NOMO-1 (cell line): Measurements from ENCODE around the gene UBE2G2.

ENCODE experiments used
- DNase-seq, 2 experiments: peaks; one replicate each; lab custom pipeline; 2025; ENCODE audit not compliant: unreplicated experiment in 2 of 2; lab: John Stamatoyannopoulos, UW

Gene UBE2G2

GRCh38 chr21:44766818-44767354, 34.7 kb downstream of the UBE2G2 start:
- no peak for DNase-seq

DNA sequence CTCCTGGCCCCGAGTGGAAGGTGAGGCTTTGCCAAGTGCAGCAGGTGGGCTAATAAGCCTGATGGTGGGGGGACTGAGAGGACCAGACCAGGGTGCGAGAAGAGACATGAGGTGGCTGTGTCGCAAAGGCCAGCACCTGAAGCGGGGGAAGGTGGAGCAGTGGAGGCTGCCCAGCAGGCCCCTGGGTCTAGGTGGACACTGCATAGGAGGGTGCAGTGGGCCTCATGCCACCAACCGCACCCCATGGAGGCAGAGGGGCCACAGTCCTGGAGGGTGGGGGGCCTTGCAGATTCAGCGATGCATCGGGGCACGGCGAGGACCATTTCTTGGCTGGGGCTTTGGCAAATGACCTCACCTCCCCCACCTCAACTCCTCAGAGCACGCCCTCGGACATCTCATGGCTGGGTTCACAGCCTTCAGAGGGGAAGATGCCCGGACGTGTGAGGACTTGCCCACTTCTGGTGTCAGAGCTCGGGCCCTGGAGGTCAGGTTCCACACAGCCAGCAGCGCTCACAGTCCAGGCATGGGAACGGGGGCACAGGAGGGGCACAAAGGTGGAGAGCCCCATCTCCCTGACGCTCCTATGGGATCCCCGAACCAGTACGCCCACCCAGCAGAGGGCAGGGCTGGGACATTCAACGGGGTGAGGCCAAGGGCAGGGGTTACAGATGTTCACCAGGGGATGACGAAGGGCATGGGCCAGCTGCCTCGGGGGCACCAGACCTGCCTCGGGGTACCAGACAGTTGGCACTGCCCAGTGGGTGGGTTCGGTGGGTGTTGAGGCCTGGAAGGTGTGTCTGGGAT, 35.4 kb downstream of the UBE2G2 start:
- no peak for DNase-seq

DNA sequence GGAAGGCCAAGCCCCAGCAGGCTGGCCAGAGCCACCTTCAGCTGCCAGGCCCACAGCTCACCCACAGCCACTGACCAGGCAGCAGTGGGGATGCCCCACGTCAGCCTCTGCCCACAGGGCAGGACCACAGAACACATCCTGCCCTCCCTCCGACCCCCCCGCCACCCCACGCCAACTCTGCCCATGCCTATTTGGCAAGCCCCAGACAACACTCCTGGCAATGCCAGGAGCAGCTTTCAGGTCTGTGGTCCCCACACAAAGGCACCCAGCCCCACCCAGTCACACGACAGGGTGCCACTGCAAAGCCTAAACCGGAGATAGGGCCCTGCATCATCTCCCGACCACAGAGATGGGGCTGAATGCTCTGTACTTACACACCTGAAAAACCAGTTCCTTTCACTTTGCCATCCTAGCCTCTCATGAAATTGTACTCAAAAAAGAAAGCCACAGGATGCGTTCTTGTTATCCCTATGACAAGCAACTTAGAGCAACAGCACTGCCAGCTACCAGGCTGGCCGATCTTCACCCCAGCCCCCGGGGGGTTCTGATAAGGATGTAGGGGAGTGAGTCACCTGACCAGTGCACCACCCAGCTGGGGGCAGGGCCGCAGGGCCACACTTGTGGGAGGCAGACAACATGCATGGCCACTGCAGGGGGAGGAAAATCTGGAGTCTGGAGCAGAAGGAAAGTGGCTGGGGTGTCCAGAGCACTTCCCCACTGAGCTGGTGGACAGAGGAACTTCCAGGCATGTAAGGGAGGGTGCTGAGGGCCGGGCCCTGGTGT, 36.2 kb downstream of the UBE2G2 start:
- no peak for DNase-seq

GRCh38 chr21:44764319-44765230, 37.0 kb downstream of the UBE2G2 start:
- DNase-seq, result no peak

- no peak for DNase-seq
These were observed 37.9 kb downstream of the UBE2G2 start for GRCh38 chr21:44763451-44764318.

- DNase-seq, result no peak
These were observed 38.6 kb downstream of the UBE2G2 start for GRCh38 chr21:44763050-44763378.

DNA sequence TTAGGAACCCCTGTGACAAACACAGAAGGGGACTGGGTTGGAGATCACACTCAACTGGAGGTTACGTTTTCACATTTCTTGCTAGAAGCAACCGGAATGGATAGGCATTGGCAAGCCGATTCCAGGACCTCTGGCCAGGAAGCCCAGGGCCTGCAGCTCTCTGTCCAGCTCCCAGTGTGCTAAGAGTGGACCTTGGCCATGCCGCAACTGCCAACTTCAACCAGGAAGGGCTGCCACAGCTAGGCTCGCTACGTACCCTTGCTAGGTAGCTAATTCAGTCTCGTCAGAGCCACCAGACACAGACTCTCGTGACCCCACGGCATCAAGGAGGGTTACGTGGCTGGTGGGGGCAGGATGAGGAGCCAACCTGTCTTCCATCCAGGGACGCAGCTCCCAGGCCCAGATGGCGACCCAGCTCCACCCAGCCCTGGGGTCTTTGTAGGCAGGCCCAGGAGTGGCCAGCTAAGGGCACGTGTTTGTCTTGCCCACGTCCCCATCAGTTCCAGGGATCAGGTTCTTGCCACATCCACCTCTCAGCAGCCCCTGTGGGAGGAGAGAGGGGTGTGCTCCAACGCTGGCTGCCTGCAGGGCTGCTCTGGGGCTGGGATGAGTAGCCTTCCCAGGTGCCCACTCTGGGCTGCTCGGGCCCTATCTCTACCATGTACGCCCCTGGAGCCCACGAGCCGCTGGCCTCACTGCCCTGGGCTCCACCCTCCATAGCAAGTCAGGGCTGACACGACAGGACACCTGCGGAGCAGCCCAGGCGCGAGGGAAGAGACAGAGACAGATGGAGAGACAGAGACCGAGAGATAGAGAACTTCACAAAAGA, 39.2 kb downstream of the UBE2G2 start:
- no peak for DNase-seq

- no peak for DNase-seq
These were observed 39.8 kb downstream of the UBE2G2 start for GRCh38 chr21:44761747-44762208.

GRCh38 chr21:44761011-44761729, 40.5 kb downstream of the UBE2G2 start:
- DNase-seq, result no peak

GRCh38 chr21:44760376-44760775, 41.2 kb downstream of the UBE2G2 start:
- no peak for DNase-seq

- DNase-seq, result no peak
These were observed 41.9 kb downstream of the UBE2G2 start for GRCh38 chr21:44759628-44760285.

- DNase-seq, result no peak
These were observed 42.6 kb downstream of the UBE2G2 start for GRCh38 chr21:44758781-44759627.

DNA sequence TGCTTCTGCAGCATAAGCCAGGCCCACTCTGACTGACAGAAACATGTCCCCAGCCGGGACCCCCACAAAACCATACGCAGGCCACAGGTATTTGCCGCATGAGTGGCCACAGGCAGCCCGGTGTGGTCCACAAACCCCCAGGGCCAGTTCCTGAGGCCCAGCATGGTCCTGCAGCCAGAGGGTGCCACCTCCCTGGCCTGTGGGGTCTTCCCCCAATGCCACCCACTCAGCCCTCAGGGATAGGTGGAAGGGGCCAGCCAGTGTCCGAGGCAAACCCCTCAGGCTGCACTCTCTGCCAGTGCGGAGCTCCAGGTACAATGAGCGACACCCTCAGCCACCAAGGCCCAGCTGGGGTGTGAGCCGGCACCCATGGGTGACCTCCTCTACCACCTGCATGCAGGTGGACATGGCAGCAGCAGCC, 43.5 kb downstream of the UBE2G2 start:
- no peak for DNase-seq

DNA sequence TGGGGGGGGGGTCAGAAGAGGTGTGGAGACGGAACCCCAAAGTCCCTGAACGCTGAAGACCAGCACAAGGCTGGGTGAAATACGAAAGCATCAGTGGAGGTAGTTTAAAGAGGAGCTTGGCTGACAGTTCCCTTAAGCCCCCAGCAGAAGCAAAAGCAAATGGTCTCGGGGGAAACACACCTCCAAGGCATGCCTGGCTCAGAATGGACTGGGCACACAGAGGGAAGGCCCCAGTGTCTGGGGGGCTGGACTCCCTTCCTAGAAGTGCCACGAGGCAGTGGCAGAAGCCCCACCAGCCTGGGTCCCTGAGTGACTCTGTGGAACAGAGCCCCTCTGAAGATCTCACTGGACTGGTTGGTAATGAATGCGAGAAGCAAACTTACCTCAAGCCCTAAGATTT, 43.9 kb downstream of the UBE2G2 start:
- no peak for DNase-seq

DNA sequence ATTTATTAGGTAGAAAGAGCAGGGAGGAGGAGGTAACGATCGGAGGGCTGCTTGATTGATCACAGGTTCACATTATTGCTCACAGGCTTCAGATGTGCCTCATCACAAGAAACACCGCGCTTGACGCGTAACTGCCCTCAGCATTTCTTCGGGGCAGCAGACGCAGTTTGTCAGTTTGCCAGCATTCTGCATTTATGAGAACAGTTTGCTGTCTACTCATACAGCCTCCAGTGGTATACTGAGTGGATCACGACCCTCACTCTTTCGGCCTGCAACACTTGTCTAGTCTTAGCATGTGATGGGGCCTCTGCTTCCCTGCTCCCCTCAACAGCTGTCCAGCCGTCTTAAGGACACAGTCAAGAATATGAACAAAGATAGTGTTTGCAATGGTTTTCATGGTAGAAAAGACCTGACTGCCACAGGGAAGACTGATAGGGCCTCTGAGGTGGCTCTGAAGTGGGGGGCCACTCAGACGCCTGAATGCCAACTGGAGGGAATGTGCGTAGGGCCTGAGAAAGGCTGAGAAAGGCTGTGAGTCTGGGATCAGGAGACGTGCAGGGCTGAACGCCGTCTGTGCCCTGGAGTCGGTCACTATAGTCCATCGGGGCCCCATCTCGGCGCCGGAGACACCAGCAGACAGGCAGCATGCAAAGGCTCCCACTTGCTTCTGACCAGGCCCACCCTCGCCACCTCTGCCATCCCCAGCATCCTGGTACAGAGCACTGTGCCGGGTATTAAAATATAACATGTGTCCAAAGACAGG, 45.0 kb downstream of the UBE2G2 start:
- DNase-seq, result no peak

- peak in 1 of 2 experiments; percentile 25 for DNase-seq
These were observed 46.4 kb downstream of the UBE2G2 start for GRCh38 chr21:44755227-44755626.
